Transverse colon (tissue), 4 donors: ENCODE results near the gene SLC35F6. TPM values are rescaled to one million over a fixed set of nuclear protein-coding genes. Genes with fewer than 3 reads are reported as not detected.

ENCODE experiments used
- DNase-seq: peaks from one replicate; pipeline ENCODE4 v3.0.0-alpha.2; 2019
- H3K27ac ChIP-seq, 4 donors: fragments of 200-600 bp; sonication (generic); 2 replicates each; pipeline ENCODE4 v1.5.1; 2016 to 2018; ENCODE audit warnings: inconsistent platforms in 4 of 4
- H3K27me3 ChIP-seq: fragments of 200-600 bp; sonication (generic); 2 replicates; pipeline ENCODE4 v1.5.1; 2017; ENCODE audit warnings: inconsistent platforms
- H3K36me3 ChIP-seq, 4 donors: fragments of 200-600 bp; sonication (generic); 2 replicates each; pipeline ENCODE4 v1.5.1; 2017 to 2019; ENCODE audit warnings: inconsistent platforms in 4 of 4
- H3K4me1 ChIP-seq, 4 donors: fragments of 200-600 bp; sonication (generic); 2 replicates each; pipeline ENCODE4 v1.5.1; 2017 to 2020; ENCODE audit warnings: inconsistent platforms in 4 of 4
- H3K4me3 ChIP-seq, 4 donors: fragments of 200-600 bp; sonication (generic); 1 replicate in 1 of 4; 2 replicates in 3 of 4; pipeline versions ENCODE4 v1.5.1 to v1.6.1; 2017 to 2019; ENCODE audit warnings: inconsistent platforms in 4 of 4
- H3K9me3 ChIP-seq, 2 donors: fragments of 200-600 bp; sonication (generic); 2 replicates each; pipeline ENCODE4 v1.5.1; 2017 to 2019; ENCODE audit warnings: inconsistent platforms in 2 of 2
- EP300 ChIP-seq: sonication (generic); formaldehyde crosslinking; IDR thresholded peaks from one replicate; pipeline ENCODE4 v1.6.1; 2017; ENCODE audit warnings: antibody characterized with exemption, low read depth
- POLR2A ChIP-seq: fragments of 450-650 bp; IDR thresholded peaks from one replicate; pipeline ENCODE4 v1.6.1; 2016; ENCODE audit warnings: antibody characterized with exemption, mild to moderate bottlenecking, moderate library complexity
- POLR2AphosphoS5 ChIP-seq, 3 donors: sonication (generic); formaldehyde crosslinking; IDR thresholded peaks; one replicate each; pipeline ENCODE4 v1.6.1; 2016; ENCODE audit warnings: antibody characterized with exemption in 3 of 3
- WGBS, 2 donors: methylation state at CpG; one replicate each; pipeline ENCODE4 v1.1.5; 2018; ENCODE audit warnings: low coverage in 1 of 2; 5-methylcytosine and 5-hydroxymethylcytosine counted together
- in situ Hi-C, 4 donors: fragments of 200-750 bp; cut with MboI; loops; one replicate each; pipeline versions ENCODE4 v1.15.0 to v1.15.1; 2017; ENCODE audit warnings: low sequenced_read_pairs in 3 of 4, low pct_ligation_motif_present in 1 of 4, low pct_unique_long_range_greater_than_20kb in 1 of 4
- intact Hi-C: fragments of 100-400 bp; cut with DNase I; formaldehyde crosslinking; loops from one replicate; pipeline ENCODE4 v1.15.1; 2023; ENCODE audit warnings: low total_unique reads
- total RNA-seq, 4 donors: library from RNA; depleted of rRNA; stranded (reverse); fragments of >200 nt; gene quantifications; one replicate each; pipeline ENCODE4 v1.1.0, GENCODE V29; 2016
- TF ChIP-seq, protein P1 (sequence below), 5 experiments: fragments of 200-600 bp in 3 of 5; fragments of 450-650 bp in 2 of 5; sonication (generic) in 3 of 5; IDR thresholded peaks; 1 replicate in 2 of 5; 2 replicates in 3 of 5; pipeline ENCODE4 v1.5.1; 2016 to 2017; ENCODE audit warnings: antibody characterized with exemption in 5 of 5, inconsistent platforms in 3 of 5, mild to moderate bottlenecking in 2 of 5, moderate library complexity in 1 of 5

SLC35F6 gene
- total RNA-seq, 4 donors from 2014 or later: 23.3 to 36.3 (median 33.3) TPM

DNA sequence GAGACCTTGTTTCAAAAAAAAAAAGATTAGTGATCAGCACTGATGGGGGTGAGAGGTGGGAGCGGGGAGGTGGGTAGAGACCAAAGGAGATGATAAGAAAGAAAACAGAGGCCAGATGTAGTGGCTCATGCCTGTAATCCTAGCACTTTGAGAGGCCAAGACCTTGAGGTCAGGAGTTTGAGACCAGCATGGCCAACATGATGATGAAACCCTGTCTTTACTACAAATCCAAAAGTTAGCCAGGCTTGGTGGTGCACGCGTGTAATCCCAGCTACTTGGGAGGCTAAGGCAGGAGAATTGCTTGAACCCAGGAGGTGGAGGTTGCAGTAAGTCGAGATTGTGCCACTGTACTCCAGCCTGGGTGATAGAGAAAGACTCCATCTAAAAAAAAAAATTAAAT, 9.5 kb upstream of the SLC35F6 start:
- intact Hi-C loops (loop anchor here (10.0 kb wide), 1 partner anchor 1460 kb away; no protein-coding TSS in a partner anchor), in situ Hi-C loops (loop anchor here in 1 of 4 donors (5.0 kb wide), 1 partner anchor 152 kb away; no protein-coding TSS in a partner anchor)
- Histone ChIP-seq H3K36me3 (no peaks in the 10 kb centered on the region), H3K27ac (no peak overlapping the region), H3K4me3 (no peak overlapping the region), H3K9me3 (no peaks in the 10 kb centered on the region), H3K27me3 (no peaks in the 10 kb centered on the region), H3K4me1 (peaks cover 0 to 9% (median 3%) of the 10 kb centered on the region in 4 donors)
- DNase-seq: no peak
- TF ChIP-seq EP300 (no peak), POLR2A (no peak), POLR2AphosphoS5 (IDR thresholded peaks at IDR 0.05) (no peak)
- TF ChIP-seq, protein P1, sequence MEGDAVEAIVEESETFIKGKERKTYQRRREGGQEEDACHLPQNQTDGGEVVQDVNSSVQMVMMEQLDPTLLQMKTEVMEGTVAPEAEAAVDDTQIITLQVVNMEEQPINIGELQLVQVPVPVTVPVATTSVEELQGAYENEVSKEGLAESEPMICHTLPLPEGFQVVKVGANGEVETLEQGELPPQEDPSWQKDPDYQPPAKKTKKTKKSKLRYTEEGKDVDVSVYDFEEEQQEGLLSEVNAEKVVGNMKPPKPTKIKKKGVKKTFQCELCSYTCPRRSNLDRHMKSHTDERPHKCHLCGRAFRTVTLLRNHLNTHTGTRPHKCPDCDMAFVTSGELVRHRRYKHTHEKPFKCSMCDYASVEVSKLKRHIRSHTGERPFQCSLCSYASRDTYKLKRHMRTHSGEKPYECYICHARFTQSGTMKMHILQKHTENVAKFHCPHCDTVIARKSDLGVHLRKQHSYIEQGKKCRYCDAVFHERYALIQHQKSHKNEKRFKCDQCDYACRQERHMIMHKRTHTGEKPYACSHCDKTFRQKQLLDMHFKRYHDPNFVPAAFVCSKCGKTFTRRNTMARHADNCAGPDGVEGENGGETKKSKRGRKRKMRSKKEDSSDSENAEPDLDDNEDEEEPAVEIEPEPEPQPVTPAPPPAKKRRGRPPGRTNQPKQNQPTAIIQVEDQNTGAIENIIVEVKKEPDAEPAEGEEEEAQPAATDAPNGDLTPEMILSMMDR (IDR thresholded peaks at IDR 0.05): no peak
- WGBS, 2 donors: 92 to 100% methylated on average over 3 to 4 of the region's 4 CpGs

DNA sequence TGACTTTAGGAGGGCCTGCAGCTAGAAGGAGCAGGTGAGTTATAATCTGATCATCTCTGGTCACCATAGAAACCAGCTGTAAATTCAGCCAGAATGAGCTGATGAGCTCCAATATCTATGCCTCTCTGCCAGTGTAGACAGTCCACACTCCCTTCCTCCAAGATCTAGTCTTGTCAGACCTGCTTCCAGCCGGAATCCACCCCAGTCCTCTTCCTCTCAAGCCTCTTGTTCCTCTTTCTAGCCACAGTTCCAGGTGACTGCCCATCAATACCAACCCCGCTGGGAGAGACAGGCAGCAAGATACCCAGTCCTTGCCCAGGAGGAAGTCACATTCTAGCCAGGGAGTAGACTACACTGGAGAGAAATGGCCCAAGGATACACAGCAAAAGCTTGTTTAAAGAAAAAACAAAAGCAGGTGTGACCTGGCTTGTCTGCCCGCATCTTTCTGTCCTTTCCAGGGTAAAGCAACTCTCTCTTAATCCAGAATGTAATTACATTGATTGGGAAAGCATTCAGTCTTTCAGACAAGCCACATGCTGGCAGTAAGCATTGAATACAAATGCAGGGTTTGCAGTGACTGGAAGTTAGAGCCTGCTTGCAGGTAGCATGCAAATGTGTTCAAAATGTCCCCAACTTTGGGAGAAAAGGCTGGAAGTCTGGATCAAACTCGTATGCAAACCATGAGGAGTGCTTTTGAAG, 9.0 kb upstream of the SLC35F6 start:
- Histone ChIP-seq H3K4me1 (peaks cover 0 to 9% (median 3%) of the 10 kb centered on the region in 4 donors), H3K27me3 (no peaks in the 10 kb centered on the region), H3K9me3 (no peaks in the 10 kb centered on the region), H3K4me3 (no peak overlapping the region), H3K27ac (no peak overlapping the region), H3K36me3 (no peaks in the 10 kb centered on the region)
- intact Hi-C loops (loop anchor here (10.0 kb wide), 1 partner anchor 1460 kb away; no protein-coding TSS in a partner anchor), in situ Hi-C loops (loop anchor here in 1 of 4 donors (5.0 kb wide), 1 partner anchor 153 kb away; no protein-coding TSS in a partner anchor)
- DNase-seq: no peak
- TF ChIP-seq POLR2AphosphoS5 (IDR thresholded peaks at IDR 0.05) (no peak), POLR2A (no peak), EP300 (no peak)
- TF ChIP-seq, protein P1 (IDR thresholded peaks at IDR 0.05): no peak
- WGBS, 2 donors: 74% methylated on average over 4 of the region's 4 CpGs; no CpG with 5 or more reads in 1 of the 2 donors

DNA sequence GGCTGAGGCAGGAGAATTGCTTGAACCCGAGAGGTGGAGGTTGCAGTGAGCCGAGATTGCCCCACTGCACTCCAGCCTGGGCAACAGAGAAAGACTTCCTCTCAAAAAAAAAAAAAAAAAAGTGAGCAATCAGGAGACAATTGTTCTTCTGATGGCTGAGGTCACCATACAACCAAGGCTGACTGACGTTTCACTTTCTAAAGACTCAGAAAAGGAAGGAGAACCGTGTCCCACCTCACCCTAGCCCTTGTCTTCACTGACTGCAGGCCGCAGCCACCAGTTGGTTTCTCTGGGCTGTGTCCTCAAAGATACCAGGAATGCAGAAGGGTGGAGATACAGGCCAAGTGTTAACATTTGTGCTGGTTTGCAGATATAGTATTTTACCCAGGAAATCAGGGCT, 7.7 kb upstream of the SLC35F6 start:
- no peaks in the 10 kb centered on the region for H3K9me3 ChIP-seq
- 56 to 80% methylated on average over 3 to 5 of the region's 5 CpGs for WGBS, 2 donors
- DNase-seq: no peak
- in situ Hi-C loops: no loop called here
- intact Hi-C loops: loop anchor here (10.0 kb wide), 1 partner anchor 1462 kb away; no protein-coding TSS in a partner anchor
- TF ChIP-seq, protein P1 (IDR thresholded peaks at IDR 0.05): no peak
- TF ChIP-seq POLR2A (no peak), EP300 (no peak), POLR2AphosphoS5 (IDR thresholded peaks at IDR 0.05) (no peak)
- H3K36me3 ChIP-seq: no peaks in the 10 kb centered on the region
- H3K4me1 ChIP-seq: peaks cover 0 to 9% (median 3%) of the 10 kb centered on the region in 4 donors
- H3K27ac ChIP-seq: no peak overlapping the region
- H3K4me3 ChIP-seq: no peak overlapping the region
- H3K27me3 ChIP-seq: no peaks in the 10 kb centered on the region

DNA sequence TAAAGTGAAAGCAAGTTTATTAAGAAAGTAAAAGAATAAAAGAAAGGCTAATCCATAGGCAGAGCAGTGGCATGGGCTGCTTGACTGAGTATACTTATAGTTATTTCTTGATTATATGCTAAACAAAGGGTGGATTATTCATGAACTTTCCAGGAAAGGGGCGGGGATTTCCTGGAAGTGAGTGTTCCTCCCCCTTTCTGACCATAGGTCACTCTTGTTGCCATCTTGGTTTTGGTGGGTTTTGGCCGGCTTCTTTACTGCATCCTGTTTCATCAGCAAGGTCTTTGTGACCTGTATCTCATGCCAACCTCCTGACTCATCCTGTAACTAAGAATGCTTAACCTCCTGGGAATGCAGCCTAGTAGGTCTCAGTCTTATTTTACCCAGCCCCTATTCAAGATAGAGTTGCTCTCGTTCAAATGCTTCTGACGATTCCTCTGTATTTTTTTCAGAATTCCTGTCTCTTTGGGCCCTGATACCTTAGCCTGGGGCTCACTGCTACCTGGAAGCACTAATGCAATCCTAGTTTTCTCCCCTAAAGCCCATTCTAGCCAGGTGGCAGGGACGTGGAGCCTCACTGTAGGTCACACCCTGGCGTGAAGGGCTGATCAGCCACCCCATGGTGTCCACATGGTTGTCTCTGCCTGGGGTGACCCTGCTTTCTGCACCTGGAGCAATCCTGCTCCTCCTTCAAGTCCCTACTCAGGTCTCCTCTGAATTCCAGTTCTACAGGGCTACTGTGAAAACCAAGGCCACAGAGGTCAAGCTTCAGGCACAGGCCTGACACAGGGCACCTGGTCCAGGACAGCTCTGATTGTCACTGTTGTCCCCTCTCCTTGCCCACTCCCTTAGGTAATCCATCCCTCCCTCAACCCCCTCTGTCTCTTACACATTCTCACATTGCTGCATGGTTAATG, 6.0 kb upstream of the SLC35F6 start:
- Histone ChIP-seq H3K27me3 (no peaks in the 10 kb centered on the region), H3K4me1 (peaks cover 0 to 9% (median 3%) of the 10 kb centered on the region in 4 donors), H3K36me3 (no peaks in the 10 kb centered on the region), H3K9me3 (no peaks in the 10 kb centered on the region), H3K27ac (no peak overlapping the region), H3K4me3 (no peak overlapping the region)
- intact Hi-C loops: loop anchor here (10.0 kb wide), 1 partner anchor 1463 kb away; no protein-coding TSS in a partner anchor
- WGBS, 2 donors: 74 to 85% methylated on average over 4 to 6 of the region's 6 CpGs
- in situ Hi-C loops: no loop called here
- DNase-seq: no peak
- TF ChIP-seq POLR2AphosphoS5 (IDR thresholded peaks at IDR 0.05) (no peak), POLR2A (no peak), EP300 (no peak)
- TF ChIP-seq, protein P1 (IDR thresholded peaks at IDR 0.05): no peak
